ENCODE results near the gene RGL4.
"Not testable (repeated sequence)": the region's sequence is repeated elsewhere in the genome, so short reads cannot be mapped to it uniquely, and the experiment has no call there.

GRCh38 chr22:23672307-23673049, 18.3 kb upstream of the RGL4 start:
- TF ChIP-seq CTCF (IDR thresholded peaks at IDR 0.05); EZH2 (IDR thresholded peaks at IDR 0.05; ENCODE audit: borderline replicate concordance, insufficient read depth, low read depth, low read length, poor library complexity, severe bottlenecking): not testable (repeated sequence)

Measured in B cell (primary cell).